ENCODE measurements around the gene ACKR2. TPM values are rescaled to one million over a fixed set of nuclear protein-coding genes. Genes with fewer than 3 reads are reported as not detected.

Gene ACKR2
- total RNA-seq, 1 experiment from 2014 or later, result 0.61 TPM

GRCh38 chr3:42843713-42844411, 34.6 kb downstream of the ACKR2 start:
- intact Hi-C loops (cut with micrococcal nuclease), result no loop called here
- Mint-ChIP-seq H3K4me3 (ENCODE audit: unreplicated experiment) (no peak overlapping the region), H3K4me1 (ENCODE audit: insufficient read depth, unreplicated experiment) (no peaks in the 10 kb centered on the region), H3K27ac (ENCODE audit: low read depth, unreplicated experiment) (no peak overlapping the region), H3K9me3 (ENCODE audit: unreplicated experiment) (no peaks in the 10 kb centered on the region), H3K36me3 (ENCODE audit: insufficient read depth, unreplicated experiment) (no peaks in the 10 kb centered on the region), H3K27me3 (ENCODE audit: insufficient read depth, unreplicated experiment) (no peaks in the 10 kb centered on the region)
- ChIA-PET CTCF (interaction anchor here (0.7 kb wide), 1 partner anchor 310 kb away, joined by 3 read pairs; no protein-coding TSS in a partner anchor), POLR2A (interaction anchor here (0.6 to 1.3 kb wide), 2 partner anchors 40 to 63 kb away, joined by 5 read pairs; partner anchors contain the start of gene HIGD1A)
- no peak for DNase-seq (ENCODE audit: unreplicated experiment)
- TF ChIP-seq CTCF (IDR thresholded peaks at IDR 0.05; ENCODE audit: unreplicated experiment), result no peak
- BruUV-seq (replicated peaks), result no TSS peak

- no peak overlapping the region for H3K4me3 Mint-ChIP-seq (ENCODE audit: unreplicated experiment)
- H3K27ac Mint-ChIP-seq (ENCODE audit: low read depth, unreplicated experiment), result no peak overlapping the region
- no peaks in the 10 kb centered on the region for H3K4me1 Mint-ChIP-seq (ENCODE audit: insufficient read depth, unreplicated experiment)
- H3K36me3 Mint-ChIP-seq (ENCODE audit: insufficient read depth, unreplicated experiment), result no peaks in the 10 kb centered on the region
- no peaks in the 10 kb centered on the region for H3K27me3 Mint-ChIP-seq (ENCODE audit: insufficient read depth, unreplicated experiment)
- no TSS peak for BruUV-seq (replicated peaks)
- no peak for TF ChIP-seq CTCF (IDR thresholded peaks at IDR 0.05; ENCODE audit: unreplicated experiment)
- intact Hi-C loops (cut with micrococcal nuclease), result no loop called here
- ChIA-PET CTCF (interaction anchor here (0.7 kb wide), 1 partner anchor 309 kb away, joined by 3 read pairs; no protein-coding TSS in a partner anchor), POLR2A (interaction anchor here (1.3 kb wide), 1 partner anchor 41 kb away, joined by 5 read pairs; the partner anchor contains the start of gene HIGD1A)
- DNase-seq (ENCODE audit: unreplicated experiment), result no peak
- no peaks in the 10 kb centered on the region for H3K9me3 Mint-ChIP-seq (ENCODE audit: unreplicated experiment)
Observed at GRCh38 chr3:42844412-42844713, 35.1 kb downstream of the ACKR2 start.

GRCh38 chr3:42844815-42845214, 35.6 kb downstream of the ACKR2 start:
- POLR2A ChIA-PET, result interaction anchor here (1.3 kb wide), 1 partner anchor 41 kb away, joined by 5 read pairs; the partner anchor contains the start of gene HIGD1A
- Mint-ChIP-seq H3K27me3 (ENCODE audit: insufficient read depth, unreplicated experiment) (no peaks in the 10 kb centered on the region), H3K9me3 (ENCODE audit: unreplicated experiment) (no peaks in the 10 kb centered on the region), H3K27ac (ENCODE audit: low read depth, unreplicated experiment) (no peak overlapping the region), H3K36me3 (ENCODE audit: insufficient read depth, unreplicated experiment) (no peaks in the 10 kb centered on the region), H3K4me1 (ENCODE audit: insufficient read depth, unreplicated experiment) (no peaks in the 10 kb centered on the region), H3K4me3 (ENCODE audit: unreplicated experiment) (no peak overlapping the region)
- intact Hi-C loops (cut with micrococcal nuclease), result no loop called here
- no peak for DNase-seq (ENCODE audit: unreplicated experiment)
- BruUV-seq (replicated peaks), result no TSS peak
- no peak for TF ChIP-seq CTCF (IDR thresholded peaks at IDR 0.05; ENCODE audit: unreplicated experiment)
- CTCF ChIA-PET, result interaction anchor here (1.8 kb wide), 1 partner anchor 13 kb away, joined by 5 read pairs; no protein-coding TSS in a partner anchor

GRCh38 chr3:42846685-42847522, 37.7 kb downstream of the ACKR2 start:
- Mint-ChIP-seq H3K27me3 (ENCODE audit: insufficient read depth, unreplicated experiment) (no peaks in the 10 kb centered on the region), H3K27ac (ENCODE audit: low read depth, unreplicated experiment) (no peak overlapping the region), H3K4me3 (ENCODE audit: unreplicated experiment) (no peak overlapping the region), H3K36me3 (ENCODE audit: insufficient read depth, unreplicated experiment) (no peaks in the 10 kb centered on the region), H3K9me3 (ENCODE audit: unreplicated experiment) (no peaks in the 10 kb centered on the region), H3K4me1 (ENCODE audit: insufficient read depth, unreplicated experiment) (peaks cover 11% of the 10 kb centered on the region)
- DNase-seq (ENCODE audit: unreplicated experiment), result no peak
- TF ChIP-seq CTCF (IDR thresholded peaks at IDR 0.05; ENCODE audit: unreplicated experiment), result no peak
- intact Hi-C loops (cut with micrococcal nuclease), result no loop called here
- no TSS peak for BruUV-seq (replicated peaks)
- CTCF ChIA-PET, result interaction anchor here (1.8 kb wide), 1 partner anchor 15 kb away, joined by 5 read pairs; no protein-coding TSS in a partner anchor
- POLR2A ChIA-PET, result no interaction called here

Measured in MCF 10A (cell line).